H1 (cell line): ENCODE data around the gene BYSL. TPM values are rescaled to one million over a fixed set of nuclear protein-coding genes. Genes with fewer than 3 reads are reported as not detected.

Experiments used
- CBX8 ChIP-seq: fragments of 300-800, 300-1000 bp; sonication (generic); IDR thresholded peaks from 2 replicates; pipeline ENCODE4 v1.7.1; 2016; ENCODE audit warnings: low read depth, low read length, borderline replicate concordance
- CHD7 ChIP-seq: fragments of 300-600 bp; sonication (generic); IDR thresholded peaks from 2 replicates; pipeline ENCODE4 v1.7.1; 2012; ENCODE audit warnings: low read length, moderate library complexity, mild to moderate bottlenecking, inconsistent platforms; ENCODE audit not compliant: insufficient replicate concordance
- EZH2 ChIP-seq: fragments of 200-600 bp; sonication (generic); IDR thresholded peaks from 2 replicates; pipeline ENCODE4 v1.7.1; 2012; ENCODE audit warnings: low read depth, mild to moderate bottlenecking, moderate library complexity, low read length, inconsistent platforms; ENCODE audit not compliant: severe bottlenecking
- NRF1 ChIP-seq: IDR thresholded peaks from 2 replicates; pipeline ENCODE4 v1.6.1; 2011; ENCODE audit warnings: mild to moderate bottlenecking, low read depth, low read length, improper control_type of control experiment
- POU5F1 ChIP-seq: IDR thresholded peaks from 2 replicates; pipeline ENCODE4 v1.6.1; 2011; ENCODE audit warnings: low read depth, mild to moderate bottlenecking, low read length, moderate library complexity
- RAD21 ChIP-seq, 2 experiments: IDR thresholded peaks in 1 of 2; conservative IDR thresholded peaks in 1 of 2; 2 replicates each; pipeline ENCODE4 v1.6.1; 2011; ENCODE audit warnings: low read depth in 2 of 2, low read length in 2 of 2, improper control_type of control experiment in 1 of 2, inconsistent platforms in 1 of 2, mild to moderate bottlenecking in 1 of 2, moderate library complexity in 1 of 2
- SIN3A ChIP-seq, 2 experiments: IDR thresholded peaks in 1 of 2; conservative IDR thresholded peaks in 1 of 2; 2 replicates each; pipeline ENCODE4 v1.6.1; 2011 to 2012; ENCODE audit warnings: low read length in 2 of 2, improper control_type of control experiment in 1 of 2, low read depth in 1 of 2, mild to moderate bottlenecking in 1 of 2
- SUZ12 ChIP-seq: fragments of 200-600 bp; sonication (generic); IDR thresholded peaks from 2 replicates; pipeline ENCODE4 v1.6.1; 2012; ENCODE audit warnings: mild to moderate bottlenecking, inconsistent platforms, low read length, moderate library complexity, mixed read lengths
- TAF7 ChIP-seq: optimal IDR thresholded peaks from 2 replicates; pipeline ENCODE3; 2011; ENCODE audit warnings: low read depth, mild to moderate bottlenecking, inconsistent platforms, low read length, moderate library complexity, borderline replicate concordance
- polyA plus RNA-seq, 7 experiments: library from polyadenylated mRNA; depleted of rRNA in 3 of 7; stranded (reverse) in 5 of 7; unstranded in 2 of 7; fragments of >200 nt in 5 of 7; fragments of 200-250 nt in 2 of 7; gene quantifications; 1 replicate in 5 of 7; 2 replicates in 1 of 7; 4 replicates in 1 of 7; pipeline versions ENCODE4 v1.2.1 to v1.2.3, GENCODE V29; 2011 to 2013; ENCODE audit warnings: missing spikeins in 2 of 7, mixed read lengths in 2 of 7
- total RNA-seq: library from RNA; stranded (reverse); fragmentation: NEBNext Ultra II Directional; extraction: Animal tissue kit (Norgen Biotek cat#: 25700); gene quantifications from 2 replicates; pipeline ENCODE4 v1.2.1, GENCODE V29; 2021

The BYSL gene
- total and polyA plus RNA-seq, 2 of the 8 experiments (the other 6 are each of a cell fraction or from before 2014, with no cell fraction given) = 37.3 to 49.2 TPM

DNA sequence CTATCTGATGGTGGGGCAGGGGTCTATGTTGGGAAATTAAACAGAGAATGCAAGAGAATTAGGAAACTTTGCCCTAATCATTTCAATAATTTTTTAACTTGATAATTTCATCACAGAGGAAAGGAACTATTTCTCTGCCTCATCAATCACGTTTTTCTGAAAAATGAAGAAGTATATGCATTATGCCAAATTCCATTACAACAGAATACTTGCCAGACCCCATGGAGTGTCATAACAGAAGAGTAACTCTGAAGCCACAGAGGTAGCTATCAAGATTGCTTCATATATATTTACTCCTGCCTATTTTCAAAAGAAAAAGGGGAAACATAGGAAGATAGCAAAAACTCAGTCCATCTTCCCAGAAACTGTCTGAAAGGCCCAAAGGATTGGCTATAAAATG, 20.4 kb upstream of the BYSL start (continued):
- no peak for TF ChIP-seq CHD7
- TF ChIP-seq SIN3A (conservative IDR thresholded peaks at IDR 0.05 in 1 of 2, IDR thresholded peaks at IDR 0.05 in 1 of 2; ENCODE audit: low read depth in 1 of 2, low read length in 2 of 2) = no peak
- TF ChIP-seq EZH2 = no peak
- TF ChIP-seq SUZ12 = no peak
- no peak for TF ChIP-seq RAD21 (IDR thresholded peaks at IDR 0.05 in 1 of 2, conservative IDR thresholded peaks at IDR 0.05 in 1 of 2; ENCODE audit: low read depth in 2 of 2, low read length in 2 of 2)
- no peak for TF ChIP-seq NRF1
- TF ChIP-seq TAF7 = no peak
- TF ChIP-seq POU5F1 = no peak
- no peak for TF ChIP-seq CBX8
- TF ChIP-seq, all 59 proteins: peak for 0
